Ammon's horn (tissue), 1 donor: ENCODE data around the gene FRY.
"Not testable (repeated sequence)": the region's sequence is repeated elsewhere in the genome, so short reads cannot be mapped to it uniquely, and the experiment has no call there.

Experiments
- DNase-seq: peaks from one replicate; pipeline ENCODE4 v3.0.0-alpha.2; 2016; ENCODE audit warnings: low spot score

Gene FRY

GRCh38 chr13:32031025-32031814 is at the start of gene FRY:
TSS of gene FRY (plus strand) at chr13:32031774. CDS start at chr13:32031796, 22 bp downstream.
- peak; percentile 74 for DNase-seq

DNA sequence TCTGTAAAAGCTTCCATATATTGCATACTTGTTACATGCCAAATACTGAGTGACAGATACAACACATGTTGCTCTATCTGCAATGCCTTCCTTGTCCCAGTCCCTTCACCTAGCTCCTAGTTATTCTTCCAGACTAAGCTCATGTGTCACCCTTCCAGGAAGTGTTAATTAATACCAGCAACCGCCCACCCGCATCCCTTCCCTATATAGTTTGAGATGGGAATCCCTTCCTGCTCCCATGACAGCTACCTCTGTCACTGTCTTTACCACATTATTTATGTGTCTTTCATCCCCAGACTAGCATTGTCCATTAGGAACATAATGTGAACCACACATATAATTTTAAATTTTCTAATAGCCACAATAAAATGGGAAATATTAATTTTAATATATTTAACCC is 49.5 kb upstream of the FRY start:
- DNase-seq, result no peak

- no peak for DNase-seq
Measured at GRCh38 chr13:31982540-31982939, 49.0 kb upstream of the FRY start.

- DNase-seq, result not testable (repeated sequence)
Measured at GRCh38 chr13:31983696-31984095, 47.9 kb upstream of the FRY start.

- not testable (repeated sequence) for DNase-seq
Measured at GRCh38 chr13:31984388-31984787, 47.2 kb upstream of the FRY start.

GRCh38 chr13:31986676-31987470 is 44.7 kb upstream of the FRY start:
- no peak for DNase-seq

DNA sequence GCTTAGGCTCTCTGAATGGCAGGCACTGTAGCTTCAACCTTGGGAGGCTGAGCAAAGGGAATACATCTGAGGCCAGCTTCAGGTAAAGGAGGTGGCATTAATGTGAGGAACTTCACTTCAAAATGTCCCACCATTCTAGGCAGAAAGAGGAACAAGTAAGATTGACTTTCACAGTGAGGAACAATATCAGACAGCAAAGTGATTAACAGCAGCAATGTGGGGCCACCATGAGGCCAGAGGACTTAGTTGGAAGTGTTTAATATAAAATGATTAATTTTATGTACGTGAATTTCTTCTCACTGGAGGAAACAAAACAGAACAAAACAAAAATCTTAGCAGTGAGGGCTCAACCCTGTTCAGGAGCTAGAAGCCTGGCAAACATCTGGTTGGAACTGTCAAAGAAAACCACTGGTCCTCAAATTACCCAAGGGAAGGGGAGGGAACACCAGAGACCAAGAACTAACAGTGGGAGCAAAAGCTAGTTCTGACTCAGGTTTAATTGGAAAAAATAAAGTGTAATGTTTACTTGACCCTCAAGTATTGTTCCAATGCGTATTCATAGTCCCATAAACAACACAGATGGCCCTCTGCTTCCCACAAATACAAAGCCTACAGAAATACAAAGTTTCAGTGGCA is 43.9 kb upstream of the FRY start:
- no peak for DNase-seq

DNA sequence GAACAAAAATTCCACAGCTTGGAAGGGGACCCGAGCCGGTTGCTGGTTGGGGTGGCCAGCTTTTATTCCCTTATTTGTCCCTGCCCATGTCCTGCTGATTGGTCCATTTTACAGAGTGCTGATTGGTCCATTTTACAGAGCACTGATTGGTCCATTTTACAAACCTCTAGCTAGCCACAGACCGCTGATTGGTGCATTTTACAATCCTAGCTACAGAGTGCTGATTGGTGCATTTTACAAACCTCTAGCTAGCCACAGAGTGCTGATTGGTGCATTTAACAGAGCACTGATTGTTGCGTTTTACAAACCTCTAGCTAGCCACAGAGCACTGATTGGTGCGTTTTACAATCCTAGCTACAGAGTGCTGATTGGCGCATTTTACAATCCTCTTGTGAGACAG is 37.2 kb upstream of the FRY start:
- DNase-seq, result not testable (repeated sequence)

GRCh38 chr13:31996601-31997000 is 35.0 kb upstream of the FRY start:
- no peak for DNase-seq

- no peak for DNase-seq
Measured at GRCh38 chr13:31997641-31998040, 33.9 kb upstream of the FRY start.

GRCh38 chr13:31998131-31998530 is 33.4 kb upstream of the FRY start:
- no peak for DNase-seq

- DNase-seq, result not testable (repeated sequence)
Measured at GRCh38 chr13:32000754-32001153, 30.8 kb upstream of the FRY start.

DNA sequence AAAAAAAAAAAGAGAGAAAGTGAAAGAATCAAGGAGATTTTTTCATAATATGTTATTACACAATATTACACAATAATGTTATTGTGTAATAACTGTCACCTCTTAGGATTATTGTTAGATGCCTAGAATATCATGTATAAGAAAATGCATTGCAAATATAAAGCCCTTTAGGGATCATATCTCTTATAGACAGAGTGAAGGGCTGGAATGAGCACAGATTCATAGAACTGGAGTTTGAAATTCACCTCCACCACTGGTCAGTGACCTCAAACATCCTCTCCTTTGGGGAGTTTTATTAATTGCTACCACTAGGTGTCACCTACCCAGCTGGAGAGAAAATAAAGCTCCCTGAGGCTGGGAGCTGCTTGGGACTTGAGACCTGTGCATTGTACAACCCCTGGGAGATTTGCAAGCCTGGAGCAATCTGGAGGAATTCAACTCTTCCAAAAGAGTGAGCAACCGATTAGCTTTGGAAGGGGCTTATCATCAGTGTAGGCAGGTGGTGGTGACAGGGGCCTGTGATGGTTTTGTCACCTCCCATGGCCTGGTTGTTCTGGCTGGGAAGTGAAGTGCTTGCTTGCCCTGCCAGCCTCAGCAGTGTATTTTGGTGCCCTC is 30.3 kb upstream of the FRY start:
- DNase-seq, result no peak

GRCh38 chr13:32001769-32002168 is 29.8 kb upstream of the FRY start:
- no peak for DNase-seq

DNA sequence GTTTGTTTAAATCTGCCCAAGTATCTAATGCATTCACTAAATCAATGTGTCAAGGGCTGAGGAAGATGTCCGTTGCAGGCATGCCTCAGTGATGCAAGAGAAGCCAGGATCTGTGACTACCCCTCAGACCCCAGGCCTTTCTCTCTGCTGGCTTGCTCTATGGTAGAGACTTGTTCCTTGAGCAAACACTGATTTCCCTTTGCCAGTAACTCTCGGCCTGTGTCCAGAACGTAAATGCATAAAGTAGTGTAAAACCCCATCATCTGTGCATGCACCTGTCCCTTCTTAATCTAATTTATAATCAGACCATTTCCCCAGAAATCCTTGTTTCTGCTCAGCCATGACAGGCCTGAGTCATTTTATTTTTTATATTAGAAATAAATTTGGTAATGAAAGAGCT is 28.7 kb upstream of the FRY start:
- DNase-seq, result no peak

DNA sequence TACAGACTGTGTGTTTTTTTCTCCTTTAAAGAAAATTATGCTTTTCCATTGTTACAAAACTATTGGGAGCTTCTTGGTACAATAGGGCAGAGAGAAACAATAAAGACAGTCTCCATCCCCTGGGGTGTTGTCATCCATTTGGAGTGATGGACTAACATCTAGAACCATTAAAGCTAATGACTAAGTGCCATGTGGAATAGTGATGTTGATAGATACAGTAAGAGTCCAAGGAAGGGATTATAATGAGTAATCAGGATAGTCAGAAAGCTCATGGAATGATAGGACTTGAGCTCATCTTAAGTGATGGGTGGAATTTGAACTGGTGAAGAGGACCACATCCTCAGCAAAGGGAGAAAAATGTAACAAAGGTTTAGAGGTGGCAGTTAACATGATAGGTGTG is 24.1 kb upstream of the FRY start:
- no peak for DNase-seq

- DNase-seq, result no peak
Measured at GRCh38 chr13:32008518-32009175, 22.9 kb upstream of the FRY start.

GRCh38 chr13:32009362-32009761 is 22.2 kb upstream of the FRY start:
- no peak for DNase-seq

GRCh38 chr13:32010136-32010535 is 21.4 kb upstream of the FRY start:
- peak; percentile 9 for DNase-seq

- DNase-seq, result no peak
Measured at GRCh38 chr13:32011971-32012370, 19.6 kb upstream of the FRY start.

DNA sequence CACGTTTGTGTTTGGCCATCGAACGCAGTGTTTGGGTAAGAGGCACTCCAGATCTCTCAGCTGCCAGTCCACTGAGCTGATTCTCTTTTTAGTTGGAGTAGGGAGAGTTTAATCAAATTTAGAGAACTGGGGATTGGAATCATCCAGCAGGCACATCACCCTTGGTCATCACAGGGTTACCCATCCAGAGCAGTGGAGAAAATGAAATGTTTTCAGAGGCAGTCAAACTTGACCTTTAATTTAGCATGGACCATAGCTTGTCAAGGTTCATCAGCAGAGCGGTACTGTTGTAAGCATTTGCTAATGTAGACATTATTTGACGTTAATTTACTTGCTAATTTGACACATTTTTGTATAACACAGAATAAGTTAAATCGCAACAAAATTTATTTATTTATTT is 18.4 kb upstream of the FRY start:
- no peak for DNase-seq

DNA sequence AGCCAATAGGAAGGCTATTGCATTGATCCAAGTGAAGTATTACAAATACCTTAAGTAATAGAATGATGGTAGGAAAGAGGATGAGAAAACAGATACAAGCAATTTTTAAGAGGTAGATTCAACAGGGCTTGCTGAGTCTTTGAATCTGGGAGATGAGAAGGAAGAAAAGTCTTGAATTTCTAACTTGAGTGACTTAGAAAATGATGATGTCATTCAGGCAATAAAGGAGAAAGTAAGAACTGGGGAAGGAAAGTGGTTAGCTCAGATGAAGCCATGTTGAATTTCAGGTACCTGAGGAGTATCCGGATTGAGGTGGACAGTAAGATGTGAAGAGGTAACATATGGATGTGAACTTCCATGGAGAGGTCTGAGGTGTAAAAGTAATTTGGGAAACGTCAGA is 15.5 kb upstream of the FRY start:
- DNase-seq, result no peak
